Endothelial cell of hepatic sinusoid (primary cell): ENCODE measurements around the gene ZNF415.

ENCODE experiments used
- in situ Hi-C: cut with HindIII; loops from 2 replicates; pipeline ENCODE4 v1.10.0; 2017; ENCODE audit warnings: low sequenced_read_pairs

ZNF415 gene

DNA sequence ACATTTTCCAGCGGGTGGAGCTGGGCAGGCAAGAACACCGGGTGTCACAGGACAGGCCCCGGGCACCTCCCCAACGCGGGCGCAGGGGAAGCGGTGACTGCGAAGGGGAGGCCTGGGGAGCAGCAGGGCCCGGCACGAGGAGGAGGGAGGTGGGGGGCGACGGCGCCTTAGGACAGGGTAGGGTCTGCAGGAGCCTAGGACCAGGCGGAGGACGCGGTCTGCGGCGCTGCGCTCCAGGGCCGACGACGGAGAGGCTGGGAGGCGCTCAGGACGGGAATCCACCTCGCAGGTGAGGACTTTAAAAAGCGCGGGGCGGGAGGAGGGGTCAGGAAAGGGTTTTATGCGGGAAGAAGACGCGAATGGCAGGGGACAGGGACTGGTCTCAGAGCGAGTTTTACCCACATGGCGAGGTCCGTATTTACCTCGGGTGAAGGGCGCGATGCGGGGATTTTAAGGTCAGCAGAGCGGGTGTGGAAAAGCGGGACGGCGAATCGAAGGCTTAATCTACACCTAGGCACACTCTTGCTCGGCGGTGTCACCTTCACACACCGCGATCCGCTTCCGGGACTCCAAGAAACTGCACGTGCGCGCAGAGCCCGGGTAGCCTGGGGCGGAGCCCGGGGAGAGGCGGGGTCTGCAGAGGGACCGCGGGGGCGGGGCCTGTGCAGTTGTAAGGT is 74.7 kb downstream of the ZNF415 start:
- in situ Hi-C loops, result no loop called here
